Ascending aorta (tissue), 2 donors: ENCODE data around the gene FGGY. TPM values are rescaled to one million over a fixed set of nuclear protein-coding genes. Genes with fewer than 3 reads are reported as not detected.

Experiments used
- DNase-seq, 2 donors: peaks; one replicate each; pipeline ENCODE4 v3.0.0-alpha.2; 2019; ENCODE audit warnings: low spot score in 2 of 2
- H3K27ac ChIP-seq, 2 donors: fragments of 200-600 bp; sonication (generic); one replicate each; pipeline ENCODE4 v1.5.1; 2016 to 2017; ENCODE audit warnings: mild to moderate bottlenecking in 1 of 2
- H3K27me3 ChIP-seq: fragments of 200-600 bp; sonication (generic); one replicate; pipeline ENCODE4 v1.5.1; 2017
- H3K36me3 ChIP-seq, 2 donors: fragments of 200-600 bp; sonication (generic); one replicate each; pipeline ENCODE4 v1.5.1; 2016
- H3K4me1 ChIP-seq, 2 donors: fragments of 200-600 bp; sonication (generic); one replicate each; pipeline ENCODE4 v1.5.1; 2016 to 2017; ENCODE audit warnings: mild to moderate bottlenecking in 1 of 2
- H3K4me3 ChIP-seq, 2 donors: fragments of 200-600 bp; sonication (generic); one replicate each; pipeline ENCODE4 v1.5.1; 2016 to 2017; ENCODE audit warnings: mild to moderate bottlenecking in 1 of 2
- H3K9me3 ChIP-seq, 2 donors: fragments of 200-600 bp; sonication (generic); one replicate each; pipeline ENCODE4 v1.5.1; 2016
- CTCF ChIP-seq, 3 experiments: fragments of 200-600 bp in 2 of 3; fragments of 450-650 bp in 1 of 3; sonication (generic) in 2 of 3; IDR thresholded peaks; one replicate each; pipeline ENCODE4 v1.5.1; 2016 to 2019; ENCODE audit warnings: antibody characterized with exemption in 3 of 3, mild to moderate bottlenecking in 1 of 3, moderate library complexity in 1 of 3
- intact Hi-C: fragments of 100-400 bp; cut with DNase I; formaldehyde crosslinking; loops from one replicate; pipeline ENCODE4 v1.15.1; 2023
- total RNA-seq: library from RNA; depleted of rRNA; stranded (reverse); fragments of >200 nt; gene quantifications from one replicate; pipeline ENCODE4 v1.1.0, GENCODE V29; 2016

Gene FGGY
- total RNA-seq, 1 donor from 2014 or later: 7.0 TPM

GRCh38 chr1:59545830-59546229 lies 248.9 kb downstream of the FGGY start:
- TF ChIP-seq CTCF (IDR thresholded peaks at IDR 0.05): no peak
- DNase-seq: no peak
- H3K9me3 ChIP-seq: no peaks in the 10 kb centered on the region
- H3K27me3 ChIP-seq: no peaks in the 10 kb centered on the region
- H3K4me1 ChIP-seq: peaks cover 0 to 19% of the 10 kb centered on the region in 2 donors
- no peak overlapping the region for H3K4me3 ChIP-seq
- no peak overlapping the region for H3K27ac ChIP-seq
- no peaks in the 10 kb centered on the region for H3K36me3 ChIP-seq
- intact Hi-C loops: no loop called here

DNA sequence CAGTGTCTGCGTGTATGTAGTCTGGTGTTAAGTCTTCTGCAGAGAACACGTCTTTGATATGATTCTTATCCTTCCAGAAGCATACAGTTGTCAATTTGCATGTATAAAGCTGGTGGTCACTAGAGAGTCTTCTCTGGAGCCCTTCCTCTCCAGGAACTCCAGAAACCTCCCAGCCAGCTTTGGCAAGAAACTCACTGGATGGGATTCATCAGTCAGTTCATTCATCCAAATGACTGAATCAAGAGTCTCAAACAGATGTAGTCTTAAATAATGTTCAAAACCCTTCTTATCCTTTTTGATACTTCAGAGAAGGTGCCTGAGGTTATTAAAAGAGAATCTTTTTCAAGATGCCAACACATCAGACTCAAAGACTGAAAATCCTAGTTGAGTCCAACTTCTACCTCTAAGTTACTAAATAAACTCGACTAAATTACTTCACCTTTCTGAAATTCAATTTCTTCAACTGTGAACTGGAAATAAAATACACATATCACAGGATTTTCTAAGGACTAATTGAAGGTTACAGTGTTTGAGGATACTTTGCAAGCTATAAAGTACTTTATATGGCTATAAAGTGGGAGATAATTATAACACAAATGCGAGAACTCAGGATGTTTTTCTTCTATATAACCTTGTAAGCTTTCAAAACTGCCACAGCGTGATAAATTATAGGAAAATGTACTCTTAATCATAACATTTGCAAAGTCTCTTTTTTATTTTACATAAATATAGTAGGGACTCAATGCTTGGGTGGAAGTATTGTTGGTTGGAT lies 252.4 kb downstream of the FGGY start:
- Histone ChIP-seq H3K36me3 (no peaks in the 10 kb centered on the region), H3K4me1 (peaks cover 0 to 19% of the 10 kb centered on the region in 2 donors), H3K9me3 (no peaks in the 10 kb centered on the region), H3K27ac (peak overlapping the region in 1 of 2 donors; percentile 12), H3K4me3 (no peak overlapping the region), H3K27me3 (no peaks in the 10 kb centered on the region)
- intact Hi-C loops: no loop called here
- no peak for TF ChIP-seq CTCF (IDR thresholded peaks at IDR 0.05)
- DNase-seq: no peak

GRCh38 chr1:59549903-59550302 lies 253.0 kb downstream of the FGGY start:
- no peak for TF ChIP-seq CTCF (IDR thresholded peaks at IDR 0.05)
- Histone ChIP-seq H3K4me3 (no peak overlapping the region), H3K27me3 (no peaks in the 10 kb centered on the region), H3K9me3 (no peaks in the 10 kb centered on the region), H3K36me3 (no peaks in the 10 kb centered on the region), H3K27ac (peak overlapping the region; percentile 12 to 48), H3K4me1 (peaks cover 0 to 19% of the 10 kb centered on the region in 2 donors)
- intact Hi-C loops: no loop called here
- no peak for DNase-seq

GRCh38 chr1:59552007-59552406 lies 255.1 kb downstream of the FGGY start:
- Histone ChIP-seq H3K9me3 (no peaks in the 10 kb centered on the region), H3K27me3 (no peaks in the 10 kb centered on the region), H3K36me3 (no peaks in the 10 kb centered on the region), H3K4me3 (no peak overlapping the region), H3K4me1 (peaks cover 0 to 19% of the 10 kb centered on the region in 2 donors), H3K27ac (no peak overlapping the region)
- intact Hi-C loops: no loop called here
- TF ChIP-seq CTCF (IDR thresholded peaks at IDR 0.05): no peak
- no peak for DNase-seq

DNA sequence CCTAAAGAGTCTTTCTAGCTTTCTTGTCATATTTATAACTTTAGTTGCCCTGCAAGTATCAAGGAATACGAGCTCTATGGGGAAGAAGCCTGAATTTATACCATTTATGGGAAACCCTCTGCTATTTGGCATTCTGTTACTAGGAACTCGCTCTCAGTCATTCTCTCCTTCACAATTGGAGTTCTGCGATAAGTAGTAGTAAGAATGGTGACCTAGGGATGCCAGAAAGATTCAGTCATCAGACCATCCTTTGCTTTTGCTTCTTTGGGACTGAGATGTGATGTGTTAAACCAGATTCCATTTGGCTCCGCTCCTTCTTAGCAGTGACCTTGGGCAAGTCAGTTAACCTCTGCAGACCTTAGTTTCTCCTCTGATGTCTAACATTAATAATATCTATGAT lies 256.5 kb downstream of the FGGY start:
- no peaks in the 10 kb centered on the region for H3K36me3 ChIP-seq
- H3K9me3 ChIP-seq: no peaks in the 10 kb centered on the region
- DNase-seq: no peak
- intact Hi-C loops: no loop called here
- no peak overlapping the region for H3K4me3 ChIP-seq
- H3K4me1 ChIP-seq: peaks cover 0 to 19% of the 10 kb centered on the region in 2 donors
- TF ChIP-seq CTCF (IDR thresholded peaks at IDR 0.05): no peak
- H3K27me3 ChIP-seq: no peaks in the 10 kb centered on the region
- H3K27ac ChIP-seq: no peak overlapping the region
